GM21528 (cell line): ENCODE measurements around the gene MEGF9.
"Not testable (repeated sequence)": the region's sequence is repeated elsewhere in the genome, so short reads cannot be mapped to it uniquely, and the experiment has no call there.

Experiments used
- ATAC-seq: cut with Tn5 transposase; IDR thresholded peaks from one replicate; pipeline ENCODE4 v1.9.1; 2021; ENCODE audit warnings: mild to moderate bottlenecking, moderate library complexity; ENCODE audit not compliant: unreplicated experiment, low FRiP score

The MEGF9 gene

GRCh38 chr9:120635011-120635410 is 79.3 kb downstream of the MEGF9 start:
- ATAC-seq: no peak

GRCh38 chr9:120630333-120630732 is 83.9 kb downstream of the MEGF9 start:
- no peak for ATAC-seq

GRCh38 chr9:120628925-120629497 is 85.3 kb downstream of the MEGF9 start:
- ATAC-seq: not testable (repeated sequence)

- no peak for ATAC-seq
Measured at GRCh38 chr9:120628207-120628924, 85.9 kb downstream of the MEGF9 start.

- ATAC-seq: no peak
Measured at GRCh38 chr9:120627073-120627472, 87.2 kb downstream of the MEGF9 start.

GRCh38 chr9:120626512-120626911 is 87.8 kb downstream of the MEGF9 start:
- ATAC-seq: no peak

- ATAC-seq: no peak
Measured at GRCh38 chr9:120625222-120625621, 89.0 kb downstream of the MEGF9 start.

- ATAC-seq: no peak
Measured at GRCh38 chr9:120622790-120623189, 91.5 kb downstream of the MEGF9 start.

GRCh38 chr9:120621941-120622340 is 92.3 kb downstream of the MEGF9 start:
- ATAC-seq: no peak

- ATAC-seq: no peak
Measured at GRCh38 chr9:120619751-120620655, 94.3 kb downstream of the MEGF9 start.

GRCh38 chr9:120616966-120617935 is 97.0 kb downstream of the MEGF9 start:
- no peak for ATAC-seq

- no peak for ATAC-seq
Measured at GRCh38 chr9:120612218-120612617, 102.1 kb downstream of the MEGF9 start.

GRCh38 chr9:120611690-120612068 is 102.6 kb downstream of the MEGF9 start:
- no peak for ATAC-seq

GRCh38 chr9:120610975-120611689 is 103.1 kb downstream of the MEGF9 start:
- no peak for ATAC-seq

GRCh38 chr9:120609636-120610035 is 104.6 kb downstream of the MEGF9 start:
- ATAC-seq: no peak

- ATAC-seq: no peak
Measured at GRCh38 chr9:120608421-120608820, 105.8 kb downstream of the MEGF9 start.

GRCh38 chr9:120603591-120603990 is 110.7 kb downstream of the MEGF9 start:
- ATAC-seq: no peak

- no peak for ATAC-seq
Measured at GRCh38 chr9:120603010-120603409, 111.3 kb downstream of the MEGF9 start.

GRCh38 chr9:120593955-120594277 is 120.4 kb downstream of the MEGF9 start:
- no peak for ATAC-seq
